Gastrocnemius medialis (tissue), 4 donors: ENCODE results near the gene EPS8. TPM values are rescaled to one million over a fixed set of nuclear protein-coding genes. Genes with fewer than 3 reads are reported as not detected.
A peak's percentile ranks its signal among the peaks of the same experiment; 100 is the strongest.

ENCODE experiments used
- ATAC-seq, 2 donors: fragments of 150-250 bp; one replicate each; pipeline ENCODE4 v1.9.1; 2016
- DNase-seq, 2 donors: peaks; one replicate each; pipeline ENCODE4 v3.0.0-alpha.2; 2019
- H3K27ac ChIP-seq, 4 donors: fragments of 200-600 bp; sonication (generic); 1 replicate in 1 of 4; 2 replicates in 3 of 4; pipeline ENCODE4 v1.5.1; 2016 to 2018; ENCODE audit warnings: mild to moderate bottlenecking in 2 of 4, moderate library complexity in 1 of 4
- H3K27me3 ChIP-seq, 3 donors: fragments of 200-600 bp; sonication (generic) in 2 of 3; 1 replicate in 1 of 3; 2 replicates in 2 of 3; pipeline versions ENCODE4 v1.5.1 to v1.6.0; 2016 to 2019; ENCODE audit warnings: mild to moderate bottlenecking in 1 of 3, moderate library complexity in 1 of 3
- H3K36me3 ChIP-seq, 2 donors: fragments of 200-600 bp; sonication (generic) in 1 of 2; one replicate each; pipeline ENCODE4 v1.5.1; 2017 to 2018
- H3K4me1 ChIP-seq, 2 donors: fragments of 200-600 bp; sonication (generic) in 1 of 2; one replicate each; pipeline ENCODE4 v1.5.1; 2016 to 2017; ENCODE audit warnings: mild to moderate bottlenecking in 2 of 2
- H3K4me3 ChIP-seq, 4 donors: fragments of 200-600 bp; sonication (generic) in 3 of 4; 1 replicate in 1 of 4; 2 replicates in 3 of 4; pipeline ENCODE4 v1.5.1; 2016 to 2019; ENCODE audit warnings: mild to moderate bottlenecking in 2 of 4
- H3K9me3 ChIP-seq, 3 donors: fragments of 200-600 bp; sonication (generic) in 2 of 3; 1 replicate in 1 of 3; 2 replicates in 2 of 3; pipeline ENCODE4 v1.5.1; 2016 to 2019
- CTCF ChIP-seq, 5 experiments: fragments of 450-650 bp in 3 of 5; fragments of 200-600 bp in 2 of 5; sonication (generic) in 2 of 5; IDR thresholded peaks in 4 of 5; conservative IDR thresholded peaks in 1 of 5; 1 replicate in 4 of 5; 2 replicates in 1 of 5; pipeline ENCODE4 v1.5.1; 2016 to 2019; ENCODE audit warnings: antibody characterized with exemption in 5 of 5, mild to moderate bottlenecking in 3 of 5, moderate library complexity in 3 of 5
- POLR2A ChIP-seq, 2 donors: fragments of 450-650 bp; IDR thresholded peaks; one replicate each; pipeline ENCODE4 v1.6.1; 2017; ENCODE audit warnings: antibody characterized with exemption in 2 of 2, mild to moderate bottlenecking in 2 of 2, moderate library complexity in 2 of 2
- in situ Hi-C, 4 donors: fragments of 200-750 bp; cut with MboI; loops; one replicate each; pipeline versions ENCODE4 v1.15.0 to v1.8.0; 2017; ENCODE audit warnings: low sequenced_read_pairs in 4 of 4
- intact Hi-C: fragments of 100-400 bp; cut with DNase I; formaldehyde crosslinking; loops from one replicate; pipeline ENCODE4 v1.15.1; 2023; ENCODE audit warnings: low total_unique reads
- total RNA-seq, 4 donors: library from RNA; depleted of rRNA; stranded (reverse); fragments of >200 nt; gene quantifications; one replicate each; pipeline versions ENCODE4 v1.1.0 to v1.2.3, GENCODE V29; 2016

Gene EPS8
- total RNA-seq, 4 donors from 2014 or later = 26.8 to 48.4 (median 32.0) TPM

GRCh38 chr12:15601210-15601800, 187.9 kb downstream of the EPS8 start:
- H3K9me3 ChIP-seq = no peaks in the 10 kb centered on the region
- no peak for DNase-seq
- in situ Hi-C loops = no loop called here
- no peak overlapping the region for H3K4me3 ChIP-seq
- H3K27me3 ChIP-seq = no peaks in the 10 kb centered on the region
- no peak for ATAC-seq
- intact Hi-C loops = no loop called here
- peaks cover 6 to 11% of the 10 kb centered on the region in 2 donors for H3K4me1 ChIP-seq
- H3K36me3 ChIP-seq = no peaks in the 10 kb centered on the region
- no peak overlapping the region for H3K27ac ChIP-seq
- no peak for TF ChIP-seq POLR2A (IDR thresholded peaks at IDR 0.05)
- no peak for TF ChIP-seq CTCF (IDR thresholded peaks at IDR 0.05 in 4 of 5, conservative IDR thresholded peaks at IDR 0.05 in 1 of 5)

GRCh38 chr12:15600223-15600935, 188.8 kb downstream of the EPS8 start:
- peak overlapping the region in 1 of 4 donors; percentile 35 for H3K27ac ChIP-seq
- H3K27me3 ChIP-seq = no peaks in the 10 kb centered on the region
- TF ChIP-seq POLR2A (IDR thresholded peaks at IDR 0.05) = no peak
- TF ChIP-seq CTCF (IDR thresholded peaks at IDR 0.05 in 4 of 5, conservative IDR thresholded peaks at IDR 0.05 in 1 of 5) = no peak
- H3K4me3 ChIP-seq = no peak overlapping the region
- intact Hi-C loops (no loop called here), in situ Hi-C loops (no loop called here)
- no peak for ATAC-seq
- H3K9me3 ChIP-seq = no peaks in the 10 kb centered on the region
- H3K4me1 ChIP-seq = peaks cover 4 to 11% of the 10 kb centered on the region in 2 donors
- no peaks in the 10 kb centered on the region for H3K36me3 ChIP-seq
- DNase-seq = no peak

GRCh38 chr12:15599266-15600037, 189.7 kb downstream of the EPS8 start:
- no peak for TF ChIP-seq CTCF (IDR thresholded peaks at IDR 0.05 in 4 of 5, conservative IDR thresholded peaks at IDR 0.05 in 1 of 5)
- no peak for TF ChIP-seq POLR2A (IDR thresholded peaks at IDR 0.05)
- Histone ChIP-seq H3K9me3 (no peaks in the 10 kb centered on the region), H3K4me3 (no peak overlapping the region), H3K27me3 (no peaks in the 10 kb centered on the region), H3K4me1 (peaks cover 4 to 11% of the 10 kb centered on the region in 2 donors), H3K36me3 (no peaks in the 10 kb centered on the region), H3K27ac (peak overlapping the region; percentile 15 to 42 (median 34))
- ATAC-seq = peak; percentile 84 to 90
- in situ Hi-C loops (loop anchor here in 3 of 4 donors (5.0 kb wide), 1 partner anchor 253 kb away; no protein-coding TSS in a partner anchor), intact Hi-C loops (no loop called here)
- peak in 1 of 2 donors; percentile 24 for DNase-seq

GRCh38 chr12:15597125-15597830, 191.9 kb downstream of the EPS8 start:
- intact Hi-C loops = no loop called here
- no peak for ATAC-seq
- TF ChIP-seq CTCF (IDR thresholded peaks at IDR 0.05 in 4 of 5, conservative IDR thresholded peaks at IDR 0.05 in 1 of 5) = no peak
- TF ChIP-seq POLR2A (IDR thresholded peaks at IDR 0.05) = no peak
- DNase-seq = no peak
- Histone ChIP-seq H3K4me1 (peaks cover 4 to 11% of the 10 kb centered on the region in 2 donors), H3K27me3 (no peaks in the 10 kb centered on the region), H3K4me3 (no peak overlapping the region), H3K9me3 (no peaks in the 10 kb centered on the region), H3K27ac (no peak overlapping the region), H3K36me3 (no peaks in the 10 kb centered on the region)
- in situ Hi-C loops = loop anchor here in 3 of 4 donors (5.0 kb wide), 1 partner anchor 255 kb away; no protein-coding TSS in a partner anchor
